ENCODE results near the gene C12orf57. TPM values are rescaled to one million over a fixed set of nuclear protein-coding genes. Genes with fewer than 3 reads are reported as not detected.

The C12orf57 gene
- polyA plus RNA-seq, 2 donors, result 108 to 253 TPM

- Histone ChIP-seq H3K4me1 (ENCODE audit: control insufficient read depth in 2 of 2, insufficient read depth in 2 of 2, low read length in 1 of 2) (peaks cover 3 to 24% of the 10 kb centered on the region in 2 donors), H3K27me3 (ENCODE audit: control insufficient read depth in 1 of 2, insufficient read depth in 2 of 2, low read length in 2 of 2) (no peaks in the 10 kb centered on the region), H3K9me3 (ENCODE audit: control insufficient read depth in 2 of 2, insufficient read depth in 1 of 2, low read depth in 1 of 2, low read length in 1 of 2) (no peaks in the 10 kb centered on the region), H3K36me3 (ENCODE audit: control insufficient read depth in 2 of 2, insufficient read depth in 2 of 2, low read length in 1 of 2) (peaks cover 7 to 9% of the 10 kb centered on the region in 2 donors), H3K27ac (ENCODE audit: low read depth in 2 of 2, low read length in 1 of 2) (peak overlapping the region; percentile 96), H3K4me3 (ENCODE audit: low read depth in 1 of 2, low read length in 2 of 2) (peak overlapping the region; percentile 64 to 89)
- 31 to 42% methylated on average over 23 to 25 of the region's 25 CpGs for WGBS, 2 donors
Observed at GRCh38 chr12:6962285-6963015, 18.6 kb downstream of the C12orf57 start.

DNA sequence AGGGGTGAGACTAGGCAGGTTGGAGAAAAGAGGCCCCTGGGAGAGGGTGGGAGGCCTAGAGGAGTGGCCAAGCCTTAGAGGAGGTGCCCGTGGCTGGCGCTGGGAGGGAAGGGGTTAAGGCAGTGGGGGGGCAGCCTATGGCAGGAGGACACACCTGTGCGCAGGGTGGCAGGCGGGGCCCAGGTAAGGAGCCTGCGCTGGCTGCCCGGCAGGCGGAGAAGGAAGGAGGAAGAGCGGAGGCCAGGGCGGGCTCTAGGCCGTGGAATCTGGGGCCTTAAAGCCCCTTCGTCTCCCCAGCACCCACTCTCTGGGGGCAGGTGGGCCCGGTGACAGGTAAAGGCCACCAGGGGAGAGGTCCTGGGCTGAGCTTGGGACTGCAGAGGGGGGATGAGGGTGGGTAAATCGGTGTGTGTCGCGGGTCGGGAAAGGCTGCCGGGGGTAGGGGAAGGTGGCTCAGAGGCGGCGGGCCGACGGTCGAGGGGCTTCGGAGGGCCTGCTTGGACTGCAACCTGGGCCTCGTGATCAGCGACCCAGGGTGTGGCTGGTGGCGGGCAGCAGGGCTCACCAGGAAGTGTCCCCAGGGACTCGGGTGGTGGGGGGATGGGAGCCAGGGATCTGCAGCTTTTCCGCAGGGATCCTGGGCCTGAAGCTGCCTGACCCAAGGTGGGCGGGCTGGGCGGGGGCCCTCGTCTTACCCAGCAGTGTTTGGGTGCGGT, 19.4 kb downstream of the C12orf57 start:
- peak overlapping the region; percentile 96 for H3K27ac ChIP-seq (ENCODE audit: low read depth in 2 of 2, low read length in 1 of 2)
- peaks cover 3 to 19% of the 10 kb centered on the region in 2 donors for H3K4me1 ChIP-seq (ENCODE audit: control insufficient read depth in 2 of 2, insufficient read depth in 2 of 2, low read length in 1 of 2)
- H3K36me3 ChIP-seq (ENCODE audit: control insufficient read depth in 2 of 2, insufficient read depth in 2 of 2, low read length in 1 of 2), result peaks cover 13 to 17% of the 10 kb centered on the region in 2 donors
- peak overlapping the region; percentile 64 to 89 for H3K4me3 ChIP-seq (ENCODE audit: low read depth in 1 of 2, low read length in 2 of 2)
- no peaks in the 10 kb centered on the region for H3K9me3 ChIP-seq (ENCODE audit: control insufficient read depth in 2 of 2, insufficient read depth in 1 of 2, low read depth in 1 of 2, low read length in 1 of 2)
- WGBS, 2 donors, result 46 to 51% methylated on average over 27 to 32 of the region's 32 CpGs
- no peaks in the 10 kb centered on the region for H3K27me3 ChIP-seq (ENCODE audit: control insufficient read depth in 1 of 2, insufficient read depth in 2 of 2, low read length in 2 of 2)

- Histone ChIP-seq H3K27me3 (ENCODE audit: control insufficient read depth in 1 of 2, insufficient read depth in 2 of 2, low read length in 2 of 2) (no peaks in the 10 kb centered on the region), H3K4me1 (ENCODE audit: control insufficient read depth in 2 of 2, insufficient read depth in 2 of 2, low read length in 1 of 2) (peaks cover 3 to 17% of the 10 kb centered on the region in 2 donors), H3K9me3 (ENCODE audit: control insufficient read depth in 2 of 2, insufficient read depth in 1 of 2, low read depth in 1 of 2, low read length in 1 of 2) (no peaks in the 10 kb centered on the region), H3K27ac (ENCODE audit: low read depth in 2 of 2, low read length in 1 of 2) (peak overlapping the region; percentile 96), H3K36me3 (ENCODE audit: control insufficient read depth in 2 of 2, insufficient read depth in 2 of 2, low read length in 1 of 2) (peaks cover 16 to 20% of the 10 kb centered on the region in 2 donors), H3K4me3 (ENCODE audit: low read depth in 1 of 2, low read length in 2 of 2) (peak overlapping the region; percentile 64 to 89)
- WGBS, 2 donors, result 37 to 46% methylated on average over 17 of the region's 17 CpGs
Observed at GRCh38 chr12:6963791-6964413, 20.1 kb downstream of the C12orf57 start.

GRCh38 chr12:6964605-6965025, 20.8 kb downstream of the C12orf57 start:
- peaks cover 16 to 20% of the 10 kb centered on the region in 2 donors for H3K36me3 ChIP-seq (ENCODE audit: control insufficient read depth in 2 of 2, insufficient read depth in 2 of 2, low read length in 1 of 2)
- H3K27me3 ChIP-seq (ENCODE audit: control insufficient read depth in 1 of 2, insufficient read depth in 2 of 2, low read length in 2 of 2), result no peaks in the 10 kb centered on the region
- peak overlapping the region; percentile 64 to 89 for H3K4me3 ChIP-seq (ENCODE audit: low read depth in 1 of 2, low read length in 2 of 2)
- peaks cover 3 to 17% of the 10 kb centered on the region in 2 donors for H3K4me1 ChIP-seq (ENCODE audit: control insufficient read depth in 2 of 2, insufficient read depth in 2 of 2, low read length in 1 of 2)
- H3K27ac ChIP-seq (ENCODE audit: low read depth in 2 of 2, low read length in 1 of 2), result peak overlapping the region; percentile 96
- WGBS, 2 donors, result 34 to 48% methylated on average over 8 of the region's 8 CpGs
- H3K9me3 ChIP-seq (ENCODE audit: control insufficient read depth in 2 of 2, insufficient read depth in 1 of 2, low read depth in 1 of 2, low read length in 1 of 2), result no peaks in the 10 kb centered on the region

GRCh38 chr12:6965026-6965661, 21.3 kb downstream of the C12orf57 start:
- 14 to 17% methylated on average over 12 of the region's 12 CpGs for WGBS, 2 donors
- H3K4me1 ChIP-seq (ENCODE audit: control insufficient read depth in 2 of 2, insufficient read depth in 2 of 2, low read length in 1 of 2), result peaks cover 3 to 15% of the 10 kb centered on the region in 2 donors
- no peaks in the 10 kb centered on the region for H3K9me3 ChIP-seq (ENCODE audit: control insufficient read depth in 2 of 2, insufficient read depth in 1 of 2, low read depth in 1 of 2, low read length in 1 of 2)
- no peaks in the 10 kb centered on the region for H3K27me3 ChIP-seq (ENCODE audit: control insufficient read depth in 1 of 2, insufficient read depth in 2 of 2, low read length in 2 of 2)
- peak overlapping the region; percentile 64 to 89 for H3K4me3 ChIP-seq (ENCODE audit: low read depth in 1 of 2, low read length in 2 of 2)
- H3K27ac ChIP-seq (ENCODE audit: low read depth in 2 of 2, low read length in 1 of 2), result peak overlapping the region; percentile 96
- peaks cover 16 to 20% of the 10 kb centered on the region in 2 donors for H3K36me3 ChIP-seq (ENCODE audit: control insufficient read depth in 2 of 2, insufficient read depth in 2 of 2, low read length in 1 of 2)

- Histone ChIP-seq H3K4me1 (ENCODE audit: control insufficient read depth in 2 of 2, insufficient read depth in 2 of 2, low read length in 1 of 2) (peaks cover 3 to 10% of the 10 kb centered on the region in 2 donors), H3K9me3 (ENCODE audit: control insufficient read depth in 2 of 2, insufficient read depth in 1 of 2, low read depth in 1 of 2, low read length in 1 of 2) (no peaks in the 10 kb centered on the region), H3K36me3 (ENCODE audit: control insufficient read depth in 2 of 2, insufficient read depth in 2 of 2, low read length in 1 of 2) (peaks cover 16 to 19% of the 10 kb centered on the region in 2 donors), H3K27me3 (ENCODE audit: control insufficient read depth in 1 of 2, insufficient read depth in 2 of 2, low read length in 2 of 2) (no peaks in the 10 kb centered on the region), H3K4me3 (ENCODE audit: low read depth in 1 of 2, low read length in 2 of 2) (no peak overlapping the region), H3K27ac (ENCODE audit: low read depth in 2 of 2, low read length in 1 of 2) (peak overlapping the region in 1 of 2 donors; percentile 96)
- WGBS, 2 donors, result 54 to 67% methylated on average over 4 of the region's 4 CpGs
Observed at GRCh38 chr12:6965714-6966113, 21.9 kb downstream of the C12orf57 start.

GRCh38 chr12:6966351-6966750, 22.5 kb downstream of the C12orf57 start:
- Histone ChIP-seq H3K27ac (ENCODE audit: low read depth in 2 of 2, low read length in 1 of 2) (no peak overlapping the region), H3K4me3 (ENCODE audit: low read depth in 1 of 2, low read length in 2 of 2) (no peak overlapping the region), H3K9me3 (ENCODE audit: control insufficient read depth in 2 of 2, insufficient read depth in 1 of 2, low read depth in 1 of 2, low read length in 1 of 2) (no peaks in the 10 kb centered on the region), H3K36me3 (ENCODE audit: control insufficient read depth in 2 of 2, insufficient read depth in 2 of 2, low read length in 1 of 2) (peaks cover 16 to 19% of the 10 kb centered on the region in 2 donors), H3K4me1 (ENCODE audit: control insufficient read depth in 2 of 2, insufficient read depth in 2 of 2, low read length in 1 of 2) (peaks cover 3 to 4% of the 10 kb centered on the region in 2 donors), H3K27me3 (ENCODE audit: control insufficient read depth in 1 of 2, insufficient read depth in 2 of 2, low read length in 2 of 2) (no peaks in the 10 kb centered on the region)
- WGBS, 2 donors, result 68 to 69% methylated on average over 7 of the region's 7 CpGs

GRCh38 chr12:6967651-6968100, 23.9 kb downstream of the C12orf57 start:
- H3K36me3 ChIP-seq (ENCODE audit: control insufficient read depth in 2 of 2, insufficient read depth in 2 of 2, low read length in 1 of 2), result peaks cover 16 to 19% of the 10 kb centered on the region in 2 donors
- H3K4me3 ChIP-seq (ENCODE audit: low read depth in 1 of 2, low read length in 2 of 2), result no peak overlapping the region
- peak overlapping the region in 1 of 2 donors; percentile 45 for H3K27ac ChIP-seq (ENCODE audit: low read depth in 2 of 2, low read length in 1 of 2)
- 65 to 72% methylated on average over 10 of the region's 10 CpGs for WGBS, 2 donors
- H3K9me3 ChIP-seq (ENCODE audit: control insufficient read depth in 2 of 2, insufficient read depth in 1 of 2, low read depth in 1 of 2, low read length in 1 of 2), result no peaks in the 10 kb centered on the region
- no peaks in the 10 kb centered on the region for H3K27me3 ChIP-seq (ENCODE audit: control insufficient read depth in 1 of 2, insufficient read depth in 2 of 2, low read length in 2 of 2)
- H3K4me1 ChIP-seq (ENCODE audit: control insufficient read depth in 2 of 2, insufficient read depth in 2 of 2, low read length in 1 of 2), result peaks cover 0 to 4% of the 10 kb centered on the region in 2 donors

GRCh38 chr12:6968426-6968825, 24.6 kb downstream of the C12orf57 start:
- no peak overlapping the region for H3K4me3 ChIP-seq (ENCODE audit: low read depth in 1 of 2, low read length in 2 of 2)

More at GRCh38 chr12:6968426-6968825, 24.6 kb downstream of the C12orf57 start:
- Histone ChIP-seq H3K27ac (ENCODE audit: low read depth in 2 of 2, low read length in 1 of 2) (no peak overlapping the region), H3K9me3 (ENCODE audit: control insufficient read depth in 2 of 2, insufficient read depth in 1 of 2, low read depth in 1 of 2, low read length in 1 of 2) (no peaks in the 10 kb centered on the region), H3K4me1 (ENCODE audit: control insufficient read depth in 2 of 2, insufficient read depth in 2 of 2, low read length in 1 of 2) (peaks cover 0 to 4% of the 10 kb centered on the region in 2 donors), H3K27me3 (ENCODE audit: control insufficient read depth in 1 of 2, insufficient read depth in 2 of 2, low read length in 2 of 2) (no peaks in the 10 kb centered on the region), H3K36me3 (ENCODE audit: control insufficient read depth in 2 of 2, insufficient read depth in 2 of 2, low read length in 1 of 2) (peaks cover 16 to 19% of the 10 kb centered on the region in 2 donors)
- WGBS, 2 donors, result 64 to 72% methylated on average over 9 of the region's 9 CpGs

Measured in esophagus (tissue), 2 donors.